ENCODE measurements around the gene BRPF1. TPM values are rescaled to one million over a fixed set of nuclear protein-coding genes. Genes with fewer than 3 reads are reported as not detected.

BRPF1 gene
- total and polyA plus RNA-seq, 10 of the 15 experiments (the other 5 are each of a cell fraction or from before 2014, with no cell fraction given), result 1.2 to 25.3 (median 13.6) TPM

GRCh38 chr3:9757427-9757826 lies 25.9 kb downstream of the BRPF1 start:
- CTCF ChIA-PET, result no interaction called here
- in situ Hi-C loops (cut with MboI) (no loop called here), intact Hi-C loops (cut with micrococcal nuclease; ENCODE audit: unreplicated experiment) (no loop called here)
- peaks cover 2 to 5% of the 10 kb centered on the region in 2 experiments; a peak in 3 of 4 replicates for H3K36me3 ChIP-seq (ENCODE audit: control insufficient read depth in 2 of 2, insufficient read depth in 2 of 2, low read length in 1 of 2)
- H3K4me2 ChIP-seq (ENCODE audit: control insufficient read depth, insufficient read depth), result no peak overlapping the region
- TF ChIP-seq HDGF (IDR thresholded peaks at IDR 0.05), result no peak
- TF ChIP-seq YBX1 (IDR thresholded peaks at IDR 0.05), result no peak
- TF ChIP-seq MLLT1 (IDR thresholded peaks at IDR 0.05), result no peak
- TF ChIP-seq YY1 (IDR thresholded peaks at IDR 0.05; ENCODE audit: low read depth, low read length), result no peak
- TF ChIP-seq TCF3 (IDR thresholded peaks at IDR 0.05; ENCODE audit: borderline replicate concordance, insufficient read depth, low read depth, low read length), result no peak
- no peak for TF ChIP-seq ZNF24 (IDR thresholded peaks at IDR 0.05)
- TF ChIP-seq ATF7 (IDR thresholded peaks at IDR 0.05; ENCODE audit: low read depth), result no peak
- no peak for TF ChIP-seq SUPT20H (IDR thresholded peaks at IDR 0.05; ENCODE audit: borderline replicate concordance, control insufficient read depth, low read depth, low read length)
- TF ChIP-seq PBX3 (IDR thresholded peaks at IDR 0.05; ENCODE audit: insufficient replicate concordance, low read depth, low read length), result no peak
- TF ChIP-seq BCL11A (IDR thresholded peaks at IDR 0.05; ENCODE audit: low read depth, low read length), result no peak
- TF ChIP-seq MYB (IDR thresholded peaks at IDR 0.05; ENCODE audit: borderline replicate concordance, low read depth, low read length), result no peak
- no peak for TF ChIP-seq PAX8 (IDR thresholded peaks at IDR 0.05)
- TF ChIP-seq SMC3 (IDR thresholded peaks at IDR 0.05; ENCODE audit: borderline replicate concordance, low read length), result no peak
- no peak for TF ChIP-seq RELB (IDR thresholded peaks at IDR 0.05; ENCODE audit: low read depth)
- TF ChIP-seq STAT3 (IDR thresholded peaks at IDR 0.05; ENCODE audit: low read depth, low read length), result no peak
- H4K20me1 ChIP-seq (ENCODE audit: control insufficient read depth, insufficient read depth), result no peaks in the 10 kb centered on the region
- ATAC-seq (no peak), FAIRE-seq (no peak), DNase-seq (ENCODE audit: low read depth, low spot score) (no peak)
- 83% methylated on average over 12 of the region's 13 CpGs for WGBS (ENCODE audit: insufficient coverage, insufficient replicate concordance, low lambda C conversion rate, missing lambda C conversion rate)
- RAD21 ChIA-PET (ENCODE audit: unreplicated experiment), result no interaction called here
- no peaks in the 10 kb centered on the region for H3K27me3 ChIP-seq (replicated peaks in 1 of 2; ENCODE audit: control insufficient read depth in 2 of 2, insufficient read depth in 2 of 2, low read length in 1 of 2)
- no peak overlapping the region for H3K27ac ChIP-seq (ENCODE audit: control insufficient read depth, insufficient read depth)
- POLR2A ChIA-PET, result no interaction called here
- H2AFZ ChIP-seq (ENCODE audit: control insufficient read depth, low read depth, low read length), result no peak overlapping the region
- BruUV-seq (replicated peaks), result no TSS peak
- H3K79me2 ChIP-seq (ENCODE audit: control insufficient read depth, insufficient read depth, low read length), result no peaks in the 10 kb centered on the region
- peaks cover 6% of the 10 kb centered on the region for H3K4me1 ChIP-seq (ENCODE audit: control insufficient read depth, insufficient read depth, low read length)
- no peak overlapping the region for H3K9ac ChIP-seq (ENCODE audit: control insufficient read depth, insufficient read depth, low read length)
- SMC1A ChIA-PET (ENCODE audit: uncharacterized antibody, unreplicated experiment), result no interaction called here
- H3K9me3 ChIP-seq (replicated peaks; ENCODE audit: control insufficient read depth, insufficient read depth, low read length), result no peaks in the 10 kb centered on the region
- no peak overlapping the region for H3K4me3 ChIP-seq

All from GM12878 (cell line).